SK-N-SH (cell line): ENCODE measurements around the gene LRRC26. TPM values are rescaled to one million over a fixed set of nuclear protein-coding genes. Genes with fewer than 3 reads are reported as not detected.

ENCODE experiments used
- CTCF ChIA-PET: fragments of 300-600, 350-600 bp; formaldehyde crosslinking; extraction: SDS; loops from one replicate; lab custom pipeline; 2021; lab: Yijun Ruan, JAX
- POLR2A ChIA-PET: fragments of 350-600 bp; sonication (Branson Sonifier 250); formaldehyde crosslinking; extraction: SDS; loops from one replicate; lab custom pipeline; 2020; ENCODE audit warnings: antibody characterized with exemption, inconsistent platforms; lab: Yijun Ruan, JAX
- DNase-seq: peaks from one replicate; pipeline ENCODE4 v3.0.0; 2012
- H2AFZ ChIP-seq: fragments of 200-600 bp; sonication (generic); 2 replicates; pipeline ENCODE4 v1.8.1; 2016; ENCODE audit warnings: antibody characterized with exemption, mild to moderate bottlenecking, low read depth
- H3F3A ChIP-seq: fragments of 200-600 bp; sonication (generic); replicated peaks from 2 replicates; pipeline ENCODE3; 2016; ENCODE audit warnings: antibody characterized with exemption, mild to moderate bottlenecking; ENCODE audit not compliant: insufficient read depth
- H3K27ac ChIP-seq, 2 experiments: fragments of 200-500 bp in 1 of 2; fragments of 200-600 bp in 1 of 2; sonication (Bioruptor generic) in 1 of 2; sonication (generic), shearing (Covaris generic) in 1 of 2; 2 replicates each; pipeline versions ENCODE4 v1.5.1 to v1.6.1; 2014 to 2016; ENCODE audit warnings: low read depth in 2 of 2, inconsistent platforms in 1 of 2, low read length in 1 of 2, mild to moderate bottlenecking in 1 of 2, mixed read lengths in 1 of 2
- H3K27me3 ChIP-seq: fragments of 200-600 bp; sonication (generic), shearing (Covaris generic); 2 replicates; pipeline ENCODE4 v1.6.1; 2016; ENCODE audit warnings: mixed run types; ENCODE audit not compliant: insufficient read depth
- H3K36me3 ChIP-seq, 2 experiments: fragments of 200-500 bp in 1 of 2; fragments of 200-600 bp in 1 of 2; sonication (Bioruptor generic) in 1 of 2; sonication (generic) in 1 of 2; replicated peaks in 1 of 2; 2 replicates each; pipeline versions ENCODE3 to v1.5.1; 2014 to 2016; ENCODE audit warnings: low read length in 1 of 2, mild to moderate bottlenecking in 1 of 2; ENCODE audit not compliant: insufficient read depth in 2 of 2, control insufficient read depth in 1 of 2
- H3K4me1 ChIP-seq, 2 experiments: fragments of 200-500 bp in 1 of 2; fragments of 200-600 bp in 1 of 2; sonication (Bioruptor generic) in 1 of 2; sonication (generic), shearing (Covaris generic) in 1 of 2; 2 replicates each; pipeline versions ENCODE4 v1.5.1 to v1.6.1; 2014 to 2016; ENCODE audit warnings: low read depth in 1 of 2, low read length in 1 of 2, mixed run types in 1 of 2; ENCODE audit not compliant: insufficient read depth in 2 of 2, control insufficient read depth in 1 of 2
- H3K4me2 ChIP-seq: fragments of 200-600 bp; sonication (generic), shearing (Covaris generic); 2 replicates; pipeline ENCODE4 v1.6.1; 2017; ENCODE audit warnings: mixed run types
- H3K4me3 ChIP-seq, 2 experiments: fragments of 200-500 bp in 1 of 2; fragments of 200-600 bp in 1 of 2; sonication (Bioruptor generic) in 1 of 2; sonication (generic), shearing (Covaris generic) in 1 of 2; 2 replicates each; pipeline versions ENCODE4 v1.5.1 to v1.8.1; 2014 to 2016; ENCODE audit warnings: low read depth in 2 of 2, inconsistent platforms in 1 of 2, low read length in 1 of 2, mild to moderate bottlenecking in 1 of 2, mixed read lengths in 1 of 2, moderate library complexity in 1 of 2
- H3K79me2 ChIP-seq: fragments of 200-600 bp; sonication (generic); 2 replicates; pipeline ENCODE4 v1.8.1; 2017; ENCODE audit warnings: mild to moderate bottlenecking; ENCODE audit not compliant: insufficient read depth
- H3K9ac ChIP-seq: fragments of 200-600 bp; sonication (generic); 2 replicates; pipeline ENCODE4 v1.6.1; 2017; ENCODE audit warnings: mixed run types
- H3K9me2 ChIP-seq: fragments of 200-600 bp; sonication (generic); 2 replicates; pipeline ENCODE4 v1.6.1; 2017; ENCODE audit warnings: mixed run types
- H3K9me3 ChIP-seq: fragments of 200-600 bp; sonication (generic); 2 replicates; pipeline ENCODE4 v1.6.1; 2017; ENCODE audit warnings: mixed run types, mild to moderate bottlenecking, moderate library complexity
- H4K20me1 ChIP-seq: fragments of 200-600 bp; sonication (generic); 2 replicates; pipeline ENCODE4 v1.6.1; 2017; ENCODE audit warnings: mild to moderate bottlenecking, mixed run types; ENCODE audit not compliant: insufficient read depth
- ELF1 ChIP-seq: IDR thresholded peaks from 2 replicates; pipeline ENCODE4 v1.4.0; 2012
- EP300 ChIP-seq, 2 experiments: IDR thresholded peaks; 2 replicates each; pipeline versions ENCODE4 v1.4.0 to v1.6.1; 2012; ENCODE audit warnings: borderline replicate concordance in 1 of 2, low read depth in 1 of 2, low read length in 1 of 2
- EZH2phosphoT487 ChIP-seq: fragments of 200-600 bp; sonication (generic); IDR thresholded peaks from 2 replicates; pipeline ENCODE4 v1.6.1; 2017; ENCODE audit warnings: low read depth, mixed run types, mild to moderate bottlenecking, antibody characterized with exemption, moderate library complexity, borderline replicate concordance
- FOSL2 ChIP-seq: IDR thresholded peaks from 2 replicates; pipeline ENCODE4 v1.4.0; 2012; ENCODE audit warnings: low read depth, mild to moderate bottlenecking, moderate library complexity, borderline replicate concordance
- FOXJ3 ChIP-seq: sonication (generic); formaldehyde crosslinking; IDR thresholded peaks from 2 replicates; pipeline ENCODE4 v1.5.1; 2020; ENCODE audit warnings: mild to moderate bottlenecking, missing genetic modification reagents
- MEF2A ChIP-seq: IDR thresholded peaks from 2 replicates; pipeline ENCODE4 v1.4.0; 2012; ENCODE audit warnings: low read depth, borderline replicate concordance
- MXI1 ChIP-seq: IDR thresholded peaks from 2 replicates; pipeline ENCODE4 v1.6.1; 2012; ENCODE audit warnings: mild to moderate bottlenecking, low read depth, low read length, improper control_type of control experiment
- NRF1 ChIP-seq: IDR thresholded peaks from 2 replicates; pipeline ENCODE4 v1.6.1; 2012; ENCODE audit warnings: low read depth, mild to moderate bottlenecking, low read length
- POLR2AphosphoS5 ChIP-seq: IDR thresholded peaks from 2 replicates; pipeline ENCODE4 v1.6.1; 2012; ENCODE audit warnings: low read depth, low read length
- RXRA ChIP-seq: IDR thresholded peaks from 2 replicates; pipeline ENCODE4 v1.4.0; 2012; ENCODE audit warnings: low read depth, mild to moderate bottlenecking, borderline replicate concordance
- TAF1 ChIP-seq: IDR thresholded peaks from 2 replicates; pipeline ENCODE4 v1.6.1; 2012; ENCODE audit warnings: low read depth, mild to moderate bottlenecking, low read length, moderate library complexity, borderline replicate concordance
- USF1 ChIP-seq: IDR thresholded peaks from 2 replicates; pipeline ENCODE4 v1.4.0; 2012; ENCODE audit warnings: low read depth, borderline replicate concordance
- WGBS: methylation state at CpG from one replicate; pipeline ENCODE4 v1.1.6; 2017; ENCODE audit warnings: low lambda C conversion rate; 5-methylcytosine and 5-hydroxymethylcytosine counted together
- polyA plus RNA-seq, 3 experiments: library from polyadenylated mRNA; depleted of rRNA; stranded (reverse); fragments of >200 nt; gene quantifications; 2 replicates each; pipeline ENCODE4 v1.2.3, GENCODE V29; 2012
- TF ChIP-seq, protein P1 (sequence below): IDR thresholded peaks from 2 replicates; pipeline ENCODE4; 2012
- TF ChIP-seq, protein P2 (sequence below): IDR thresholded peaks from 2 replicates; pipeline ENCODE4 v1.4.0; 2012; ENCODE audit warnings: low read depth
- TF ChIP-seq, protein P3 (sequence below): fragments of 150-350 bp; IDR thresholded peaks from 2 replicates; pipeline ENCODE4 v1.6.1; 2016; ENCODE audit warnings: mild to moderate bottlenecking, low read depth, low read length
- TF ChIP-seq, protein P4 (sequence below): IDR thresholded peaks from 2 replicates; pipeline ENCODE4 v1.4.0; 2012; ENCODE audit warnings: low read depth, borderline replicate concordance
- TF ChIP-seq, protein P5 (sequence below): fragments of 200-600 bp; sonication (generic); IDR thresholded peaks from 2 replicates; pipeline ENCODE4 v1.6.1; 2017; ENCODE audit warnings: antibody characterized with exemption, mild to moderate bottlenecking, moderate library complexity
- TF ChIP-seq, protein P6 (sequence below): IDR thresholded peaks from 2 replicates; pipeline ENCODE4 v1.6.1; 2012; ENCODE audit warnings: mild to moderate bottlenecking, low read depth, low read length, moderate library complexity

The LRRC26 gene
- polyA plus RNA-seq, 1 of the 3 experiments (the other 2 are of a cell fraction) = not detected

GRCh38 chr9:137193771-137194170 lies 23.9 kb upstream of the LRRC26 start:
- Histone ChIP-seq H3K27me3 (no peaks in the 10 kb centered on the region), H3K79me2 (peaks cover 70% of the 10 kb centered on the region), H2AFZ (no peak overlapping the region), H3K9me2 (no peaks in the 10 kb centered on the region), H3K27ac (no peak overlapping the region), H3K9ac (no peak overlapping the region), H3K4me3 (no peak overlapping the region), H3K4me2 (no peak overlapping the region), H3K4me1 (peaks cover 10 to 23% of the 10 kb centered on the region in 2 experiments), H3K9me3 (no peaks in the 10 kb centered on the region), H3K36me3 (peaks cover 3 to 21% of the 10 kb centered on the region in 2 experiments), H4K20me1 (peaks cover 66% of the 10 kb centered on the region), H3F3A (peaks cover 14% of the 10 kb centered on the region)
- POLR2A ChIA-PET = no interaction called here
- CTCF ChIA-PET = interaction anchor here (1.2 to 3.1 kb wide), 3 partner anchors 20 to 43 kb away, joined by 5 to 11 read pairs (median 6); partner anchors contain the start of gene RNF224
- no peak for DNase-seq
- TF ChIP-seq, protein P1, sequence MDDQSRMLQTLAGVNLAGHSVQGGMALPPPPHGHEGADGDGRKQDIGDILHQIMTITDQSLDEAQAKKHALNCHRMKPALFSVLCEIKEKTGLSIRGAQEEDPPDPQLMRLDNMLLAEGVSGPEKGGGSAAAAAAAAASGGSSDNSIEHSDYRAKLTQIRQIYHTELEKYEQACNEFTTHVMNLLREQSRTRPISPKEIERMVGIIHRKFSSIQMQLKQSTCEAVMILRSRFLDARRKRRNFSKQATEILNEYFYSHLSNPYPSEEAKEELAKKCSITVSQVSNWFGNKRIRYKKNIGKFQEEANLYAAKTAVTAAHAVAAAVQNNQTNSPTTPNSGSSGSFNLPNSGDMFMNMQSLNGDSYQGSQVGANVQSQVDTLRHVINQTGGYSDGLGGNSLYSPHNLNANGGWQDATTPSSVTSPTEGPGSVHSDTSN = no peak
- TF ChIP-seq POLR2AphosphoS5 (no peak), MXI1 (no peak), NRF1 (no peak), EP300 (IDR thresholded peaks at IDR 0.05; ENCODE audit: borderline replicate concordance in 1 of 2, low read depth in 1 of 2, low read length in 1 of 2) (no peak), FOXJ3 (CRISPR knock-in tag) (no peak), ELF1 (no peak), RXRA (no peak), EZH2phosphoT487 (no peak), FOSL2 (no peak), USF1 (no peak), MEF2A (no peak), TAF1 (no peak)
- TF ChIP-seq, protein P2, sequence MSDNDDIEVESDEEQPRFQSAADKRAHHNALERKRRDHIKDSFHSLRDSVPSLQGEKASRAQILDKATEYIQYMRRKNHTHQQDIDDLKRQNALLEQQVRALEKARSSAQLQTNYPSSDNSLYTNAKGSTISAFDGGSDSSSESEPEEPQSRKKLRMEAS = no peak
- TF ChIP-seq, protein P3, sequence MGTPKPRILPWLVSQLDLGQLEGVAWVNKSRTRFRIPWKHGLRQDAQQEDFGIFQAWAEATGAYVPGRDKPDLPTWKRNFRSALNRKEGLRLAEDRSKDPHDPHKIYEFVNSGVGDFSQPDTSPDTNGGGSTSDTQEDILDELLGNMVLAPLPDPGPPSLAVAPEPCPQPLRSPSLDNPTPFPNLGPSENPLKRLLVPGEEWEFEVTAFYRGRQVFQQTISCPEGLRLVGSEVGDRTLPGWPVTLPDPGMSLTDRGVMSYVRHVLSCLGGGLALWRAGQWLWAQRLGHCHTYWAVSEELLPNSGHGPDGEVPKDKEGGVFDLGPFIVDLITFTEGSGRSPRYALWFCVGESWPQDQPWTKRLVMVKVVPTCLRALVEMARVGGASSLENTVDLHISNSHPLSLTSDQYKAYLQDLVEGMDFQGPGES = no peak
- TF ChIP-seq, protein P4, sequence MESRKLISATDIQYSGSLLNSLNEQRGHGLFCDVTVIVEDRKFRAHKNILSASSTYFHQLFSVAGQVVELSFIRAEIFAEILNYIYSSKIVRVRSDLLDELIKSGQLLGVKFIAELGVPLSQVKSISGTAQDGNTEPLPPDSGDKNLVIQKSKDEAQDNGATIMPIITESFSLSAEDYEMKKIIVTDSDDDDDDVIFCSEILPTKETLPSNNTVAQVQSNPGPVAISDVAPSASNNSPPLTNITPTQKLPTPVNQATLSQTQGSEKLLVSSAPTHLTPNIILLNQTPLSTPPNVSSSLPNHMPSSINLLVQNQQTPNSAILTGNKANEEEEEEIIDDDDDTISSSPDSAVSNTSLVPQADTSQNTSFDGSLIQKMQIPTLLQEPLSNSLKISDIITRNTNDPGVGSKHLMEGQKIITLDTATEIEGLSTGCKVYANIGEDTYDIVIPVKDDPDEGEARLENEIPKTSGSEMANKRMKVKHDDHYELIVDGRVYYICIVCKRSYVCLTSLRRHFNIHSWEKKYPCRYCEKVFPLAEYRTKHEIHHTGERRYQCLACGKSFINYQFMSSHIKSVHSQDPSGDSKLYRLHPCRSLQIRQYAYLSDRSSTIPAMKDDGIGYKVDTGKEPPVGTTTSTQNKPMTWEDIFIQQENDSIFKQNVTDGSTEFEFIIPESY = no peak
- TF ChIP-seq, protein P5, sequence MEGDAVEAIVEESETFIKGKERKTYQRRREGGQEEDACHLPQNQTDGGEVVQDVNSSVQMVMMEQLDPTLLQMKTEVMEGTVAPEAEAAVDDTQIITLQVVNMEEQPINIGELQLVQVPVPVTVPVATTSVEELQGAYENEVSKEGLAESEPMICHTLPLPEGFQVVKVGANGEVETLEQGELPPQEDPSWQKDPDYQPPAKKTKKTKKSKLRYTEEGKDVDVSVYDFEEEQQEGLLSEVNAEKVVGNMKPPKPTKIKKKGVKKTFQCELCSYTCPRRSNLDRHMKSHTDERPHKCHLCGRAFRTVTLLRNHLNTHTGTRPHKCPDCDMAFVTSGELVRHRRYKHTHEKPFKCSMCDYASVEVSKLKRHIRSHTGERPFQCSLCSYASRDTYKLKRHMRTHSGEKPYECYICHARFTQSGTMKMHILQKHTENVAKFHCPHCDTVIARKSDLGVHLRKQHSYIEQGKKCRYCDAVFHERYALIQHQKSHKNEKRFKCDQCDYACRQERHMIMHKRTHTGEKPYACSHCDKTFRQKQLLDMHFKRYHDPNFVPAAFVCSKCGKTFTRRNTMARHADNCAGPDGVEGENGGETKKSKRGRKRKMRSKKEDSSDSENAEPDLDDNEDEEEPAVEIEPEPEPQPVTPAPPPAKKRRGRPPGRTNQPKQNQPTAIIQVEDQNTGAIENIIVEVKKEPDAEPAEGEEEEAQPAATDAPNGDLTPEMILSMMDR = no peak
- TF ChIP-seq, protein P6, sequence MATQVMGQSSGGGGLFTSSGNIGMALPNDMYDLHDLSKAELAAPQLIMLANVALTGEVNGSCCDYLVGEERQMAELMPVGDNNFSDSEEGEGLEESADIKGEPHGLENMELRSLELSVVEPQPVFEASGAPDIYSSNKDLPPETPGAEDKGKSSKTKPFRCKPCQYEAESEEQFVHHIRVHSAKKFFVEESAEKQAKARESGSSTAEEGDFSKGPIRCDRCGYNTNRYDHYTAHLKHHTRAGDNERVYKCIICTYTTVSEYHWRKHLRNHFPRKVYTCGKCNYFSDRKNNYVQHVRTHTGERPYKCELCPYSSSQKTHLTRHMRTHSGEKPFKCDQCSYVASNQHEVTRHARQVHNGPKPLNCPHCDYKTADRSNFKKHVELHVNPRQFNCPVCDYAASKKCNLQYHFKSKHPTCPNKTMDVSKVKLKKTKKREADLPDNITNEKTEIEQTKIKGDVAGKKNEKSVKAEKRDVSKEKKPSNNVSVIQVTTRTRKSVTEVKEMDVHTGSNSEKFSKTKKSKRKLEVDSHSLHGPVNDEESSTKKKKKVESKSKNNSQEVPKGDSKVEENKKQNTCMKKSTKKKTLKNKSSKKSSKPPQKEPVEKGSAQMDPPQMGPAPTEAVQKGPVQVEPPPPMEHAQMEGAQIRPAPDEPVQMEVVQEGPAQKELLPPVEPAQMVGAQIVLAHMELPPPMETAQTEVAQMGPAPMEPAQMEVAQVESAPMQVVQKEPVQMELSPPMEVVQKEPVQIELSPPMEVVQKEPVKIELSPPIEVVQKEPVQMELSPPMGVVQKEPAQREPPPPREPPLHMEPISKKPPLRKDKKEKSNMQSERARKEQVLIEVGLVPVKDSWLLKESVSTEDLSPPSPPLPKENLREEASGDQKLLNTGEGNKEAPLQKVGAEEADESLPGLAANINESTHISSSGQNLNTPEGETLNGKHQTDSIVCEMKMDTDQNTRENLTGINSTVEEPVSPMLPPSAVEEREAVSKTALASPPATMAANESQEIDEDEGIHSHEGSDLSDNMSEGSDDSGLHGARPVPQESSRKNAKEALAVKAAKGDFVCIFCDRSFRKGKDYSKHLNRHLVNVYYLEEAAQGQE = no peak
- WGBS = no CpG with 5 or more reads among the region's 14 CpGs
